GM12878 (cell line): Measurements from ENCODE around the gene FFAR2. TPM values are rescaled to one million over a fixed set of nuclear protein-coding genes. Genes with fewer than 3 reads are reported as not detected.

ENCODE experiments used
- ASH2L ChIP-seq: fragments of 300-600, 200-600 bp; sonication (generic); IDR thresholded peaks from 2 replicates; pipeline ENCODE4 v1.6.1; 2017; ENCODE audit warnings: low read depth, mild to moderate bottlenecking, borderline replicate concordance
- BCL11A ChIP-seq: IDR thresholded peaks from 2 replicates; pipeline ENCODE4 v1.6.1; 2011; ENCODE audit warnings: low read depth, low read length
- BHLHE40 ChIP-seq, 2 experiments: fragments of 450-650 bp in 1 of 2; IDR thresholded peaks; 2 replicates each; pipeline ENCODE4 v1.6.1; 2011 to 2017; ENCODE audit warnings: low read depth in 2 of 2, borderline replicate concordance in 1 of 2, improper control_type of control experiment in 1 of 2, low read length in 1 of 2, mild to moderate bottlenecking in 1 of 2
- BMI1 ChIP-seq: fragments of 450-650 bp; IDR thresholded peaks from 2 replicates; pipeline ENCODE4 v1.6.1; 2016; ENCODE audit warnings: mild to moderate bottlenecking, moderate library complexity, borderline replicate concordance
- DPF2 ChIP-seq: fragments of 450-650 bp; IDR thresholded peaks from 2 replicates; pipeline ENCODE4 v1.6.1; 2017; ENCODE audit warnings: mild to moderate bottlenecking
- EGR1 ChIP-seq, 2 experiments: IDR thresholded peaks; 1 replicate in 1 of 2; 2 replicates in 1 of 2; pipeline ENCODE4 v1.6.1; 2011 to 2012; ENCODE audit warnings: low read depth in 2 of 2, low read length in 2 of 2, borderline replicate concordance in 1 of 2, mild to moderate bottlenecking in 1 of 2, moderate library complexity in 1 of 2
- EZH2 ChIP-seq: IDR thresholded peaks from 2 replicates; pipeline ENCODE4 v1.6.1; 2012; ENCODE audit warnings: low read depth, mild to moderate bottlenecking, control low read depth, inconsistent platforms, low read length, borderline replicate concordance; ENCODE audit not compliant: control insufficient read depth
- HDAC2 ChIP-seq: fragments of 200-600 bp; sonication (generic); IDR thresholded peaks from 2 replicates; pipeline ENCODE4 v1.6.1; 2017
- IKZF1 ChIP-seq: fragments of 450-650 bp; conservative IDR thresholded peaks from 2 replicates; pipeline ENCODE4 v1.6.1; 2017; ENCODE audit warnings: antibody characterized with exemption, mild to moderate bottlenecking
- IRF5 ChIP-seq: fragments of 450-650 bp; IDR thresholded peaks from 2 replicates; pipeline ENCODE4 v1.6.1; 2017; ENCODE audit warnings: borderline replicate concordance
- KAT2A ChIP-seq: conservative IDR thresholded peaks from 2 replicates; pipeline ENCODE4 v1.6.1; 2011; ENCODE audit warnings: low read depth, low read length; ENCODE audit not compliant: control insufficient read depth
- MTA3 ChIP-seq: IDR thresholded peaks from 2 replicates; pipeline ENCODE4 v1.6.1; 2012; ENCODE audit warnings: low read length, inconsistent platforms, borderline replicate concordance
- MYC ChIP-seq: IDR thresholded peaks from 2 replicates; pipeline ENCODE4 v1.6.1; 2011; ENCODE audit warnings: mild to moderate bottlenecking, low read length, moderate library complexity, inconsistent platforms; ENCODE audit not compliant: insufficient read depth, insufficient replicate concordance, insufficient read length, severe bottlenecking
- NBN ChIP-seq: fragments of 450-650 bp; IDR thresholded peaks from 2 replicates; pipeline ENCODE4 v1.6.1; 2016
- NFIC ChIP-seq: IDR thresholded peaks from 2 replicates; pipeline ENCODE4 v1.6.1; 2012; ENCODE audit warnings: low read depth, mild to moderate bottlenecking, inconsistent platforms, low read length, moderate library complexity
- NR2C1 ChIP-seq: fragments of 450-650 bp; IDR thresholded peaks from 2 replicates; pipeline ENCODE4 v1.6.1; 2017; ENCODE audit warnings: antibody characterized with exemption, mild to moderate bottlenecking, moderate library complexity
- NR2C2 ChIP-seq: IDR thresholded peaks from 2 replicates; pipeline ENCODE4 v1.6.1; 2011; ENCODE audit warnings: borderline replicate concordance, low read depth; ENCODE audit not compliant: control insufficient read depth, insufficient read length
- PAX8 ChIP-seq: fragments of 450-650 bp; IDR thresholded peaks from 2 replicates; pipeline ENCODE4 v1.6.1; 2017; ENCODE audit warnings: mild to moderate bottlenecking, moderate library complexity
- POU2F2 ChIP-seq: IDR thresholded peaks from 3 replicates; pipeline ENCODE4 v1.6.1; 2011; ENCODE audit warnings: low read depth, mild to moderate bottlenecking, low read length, borderline replicate concordance
- RELB ChIP-seq: fragments of 450-650 bp; IDR thresholded peaks from 2 replicates; pipeline ENCODE4 v1.6.1; 2017; ENCODE audit warnings: low read depth, mild to moderate bottlenecking, moderate library complexity
- RFX5 ChIP-seq: IDR thresholded peaks from 2 replicates; pipeline ENCODE4 v1.6.1; 2011; ENCODE audit warnings: low read depth, low read length, improper control_type of control experiment
- RUNX3 ChIP-seq: IDR thresholded peaks from 2 replicates; pipeline ENCODE4 v1.6.1; 2012; ENCODE audit warnings: low read length, inconsistent platforms
- SPI1 ChIP-seq: IDR thresholded peaks from 2 replicates; pipeline ENCODE4 v1.6.1; 2011; ENCODE audit warnings: low read depth, mild to moderate bottlenecking, low read length, moderate library complexity, borderline replicate concordance; ENCODE audit not compliant: insufficient read depth
- TCF3 ChIP-seq: IDR thresholded peaks from 2 replicates; pipeline ENCODE4 v1.6.1; 2012; ENCODE audit warnings: low read depth, mild to moderate bottlenecking, low read length, borderline replicate concordance; ENCODE audit not compliant: insufficient read depth
- YY1 ChIP-seq: IDR thresholded peaks from 2 replicates; pipeline ENCODE4 v1.6.1; 2011; ENCODE audit warnings: low read depth, mild to moderate bottlenecking, low read length
- ZNF622 ChIP-seq: fragments of 450-650 bp; IDR thresholded peaks from 2 replicates; pipeline ENCODE4 v1.6.1; 2017; ENCODE audit warnings: mild to moderate bottlenecking, inconsistent platforms
- polyA plus RNA-seq, 11 experiments: library from polyadenylated mRNA; depleted of rRNA in 4 of 11; unstranded in 6 of 11; stranded (reverse) in 5 of 11; fragments of >200 nt; fragmentation: Nextera tagmentation in 4 of 11; fragmentation: Illumina TruSeq in 1 of 11; extraction: Ambion mirVana in 4 of 11; extraction: Trizol in 1 of 11; gene quantifications; 1 replicate in 1 of 11; 2 replicates in 10 of 11; pipeline versions ENCODE4 v1.2.1 to v1.2.3, GENCODE V29; 2011 to 2016; ENCODE audit warnings: inconsistent platforms in 2 of 11, missing spikeins in 2 of 11, low read depth in 1 of 11
- total RNA-seq, 4 experiments: library from RNA; depleted of rRNA in 3 of 4; stranded (reverse); fragments of >200 nt in 3 of 4; fragmentation: Illumina TruSeq in 1 of 4; extraction: Trizol in 1 of 4; gene quantifications; 2 replicates each; pipeline versions ENCODE4 v1.2.1 to v1.2.3, GENCODE V29; 2013 to 2021
- TF ChIP-seq, protein P1 (sequence below): fragments of 150-350 bp; IDR thresholded peaks from 2 replicates; pipeline ENCODE4 v1.6.1; 2016; ENCODE audit warnings: low read depth, low read length

FFAR2 gene
- total and polyA plus RNA-seq, 10 of the 15 experiments (the other 5 are each of a cell fraction or from before 2014, with no cell fraction given) = 0.05 to 4.0 (median 2.1) TPM

GRCh38 chr19:35442091-35442490, 6.0 kb upstream of the FFAR2 start (continued):
- no peak for TF ChIP-seq TCF3
- TF ChIP-seq KAT2A = no peak
- peak; percentile 69 to 83; a peak in 3 of 4 replicates for TF ChIP-seq BHLHE40 (IDR thresholded peaks at IDR 0.05; ENCODE audit: borderline replicate concordance in 1 of 2, low read depth in 2 of 2, low read length in 1 of 2)
- no peak for TF ChIP-seq ASH2L
- no peak for TF ChIP-seq MTA3
- peak; percentile 82 for TF ChIP-seq RUNX3
- peak; percentile 49; the same call in 1 of the 2 replicates for TF ChIP-seq IKZF1
- TF ChIP-seq BCL11A = no peak
- TF ChIP-seq POU2F2 = no peak
- TF ChIP-seq RFX5 = no peak
- 0 out of 2 replicates have a peak, but pooled peaks have one; percentile 27 for TF ChIP-seq YY1
- TF ChIP-seq BMI1 = no peak
- TF ChIP-seq EGR1 (IDR thresholded peaks at IDR 0.05; ENCODE audit: borderline replicate concordance in 1 of 2, low read depth in 2 of 2, low read length in 2 of 2) = 0 out of 3 replicates have a peak, but pooled peaks of 1 of the 2 experiments have one; percentile 16
- TF ChIP-seq SPI1 = no peak
- no peak for TF ChIP-seq HDAC2
- no peak for TF ChIP-seq IRF5
- no peak for TF ChIP-seq NR2C1
- TF ChIP-seq ZNF622 = no peak
- TF ChIP-seq RELB = peak; percentile 42; the same call in 1 of the 2 replicates
- no peak for TF ChIP-seq NFIC
- no peak for TF ChIP-seq PAX8
- no peak for TF ChIP-seq EZH2
- TF ChIP-seq, protein P1, sequence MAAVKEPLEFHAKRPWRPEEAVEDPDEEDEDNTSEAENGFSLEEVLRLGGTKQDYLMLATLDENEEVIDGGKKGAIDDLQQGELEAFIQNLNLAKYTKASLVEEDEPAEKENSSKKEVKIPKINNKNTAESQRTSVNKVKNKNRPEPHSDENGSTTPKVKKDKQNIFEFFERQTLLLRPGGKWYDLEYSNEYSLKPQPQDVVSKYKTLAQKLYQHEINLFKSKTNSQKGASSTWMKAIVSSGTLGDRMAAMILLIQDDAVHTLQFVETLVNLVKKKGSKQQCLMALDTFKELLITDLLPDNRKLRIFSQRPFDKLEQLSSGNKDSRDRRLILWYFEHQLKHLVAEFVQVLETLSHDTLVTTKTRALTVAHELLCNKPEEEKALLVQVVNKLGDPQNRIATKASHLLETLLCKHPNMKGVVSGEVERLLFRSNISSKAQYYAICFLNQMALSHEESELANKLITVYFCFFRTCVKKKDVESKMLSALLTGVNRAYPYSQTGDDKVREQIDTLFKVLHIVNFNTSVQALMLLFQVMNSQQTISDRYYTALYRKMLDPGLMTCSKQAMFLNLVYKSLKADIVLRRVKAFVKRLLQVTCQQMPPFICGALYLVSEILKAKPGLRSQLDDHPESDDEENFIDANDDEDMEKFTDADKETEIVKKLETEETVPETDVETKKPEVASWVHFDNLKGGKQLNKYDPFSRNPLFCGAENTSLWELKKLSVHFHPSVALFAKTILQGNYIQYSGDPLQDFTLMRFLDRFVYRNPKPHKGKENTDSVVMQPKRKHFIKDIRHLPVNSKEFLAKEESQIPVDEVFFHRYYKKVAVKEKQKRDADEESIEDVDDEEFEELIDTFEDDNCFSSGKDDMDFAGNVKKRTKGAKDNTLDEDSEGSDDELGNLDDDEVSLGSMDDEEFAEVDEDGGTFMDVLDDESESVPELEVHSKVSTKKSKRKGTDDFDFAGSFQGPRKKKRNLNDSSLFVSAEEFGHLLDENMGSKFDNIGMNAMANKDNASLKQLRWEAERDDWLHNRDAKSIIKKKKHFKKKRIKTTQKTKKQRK = no peak
- no peak for TF ChIP-seq DPF2
- no peak for TF ChIP-seq MYC
- TF ChIP-seq NBN = 0 out of 2 replicates have a peak, but pooled peaks have one; percentile 33
- no peak for TF ChIP-seq NR2C2
